Measurements from ENCODE around the gene MROH2A.
"Not testable (repeated sequence)": the region's sequence is repeated elsewhere in the genome, so short reads cannot be mapped to it uniquely, and the experiment has no call there.

Gene MROH2A

GRCh38 chr2:233853353-233853752, 75.2 kb downstream of the MROH2A start:
- no peak for DNase-seq (ENCODE audit: low read depth in 2 of 2, low spot score in 1 of 2)

GRCh38 chr2:233853883-233854240, 75.7 kb downstream of the MROH2A start:
- DNase-seq (ENCODE audit: low read depth in 2 of 2, low spot score in 1 of 2): no peak

- DNase-seq (ENCODE audit: low read depth in 2 of 2, low spot score in 1 of 2): peak; percentile 71 to 73
Observed at GRCh38 chr2:233854241-233854981, 76.3 kb downstream of the MROH2A start, which contains the start of gene HJURP. Gene HJURP, minus strand, starts transcription at chr2:233854535. Its CDS starts 35 bp downstream, at chr2:233854500.

GRCh38 chr2:233855345-233855744, 77.2 kb downstream of the MROH2A start:
- DNase-seq (ENCODE audit: low read depth in 2 of 2, low spot score in 1 of 2): no peak

GRCh38 chr2:233856184-233856583, 78.1 kb downstream of the MROH2A start:
- DNase-seq (ENCODE audit: low read depth in 2 of 2, low spot score in 1 of 2): no peak

GRCh38 chr2:233857511-233858141, 79.5 kb downstream of the MROH2A start:
- peak in 1 of 2 donors; percentile 22 for DNase-seq (ENCODE audit: low read depth in 2 of 2, low spot score in 1 of 2)

GRCh38 chr2:233858331-233858730, 80.2 kb downstream of the MROH2A start:
- DNase-seq (ENCODE audit: low read depth in 2 of 2, low spot score in 1 of 2): no peak

GRCh38 chr2:233862261-233862768, 84.2 kb downstream of the MROH2A start:
- DNase-seq (ENCODE audit: low read depth in 2 of 2, low spot score in 1 of 2): no peak

- DNase-seq (ENCODE audit: low read depth in 2 of 2, low spot score in 1 of 2): no peak
Observed at GRCh38 chr2:233865838-233866237, 87.7 kb downstream of the MROH2A start.

- no peak for DNase-seq (ENCODE audit: low read depth in 2 of 2, low spot score in 1 of 2)
Observed at GRCh38 chr2:233866479-233866878, 88.3 kb downstream of the MROH2A start.

GRCh38 chr2:233867993-233868532, 89.9 kb downstream of the MROH2A start, which contains the start of gene MSL3B:
Gene MSL3B, minus strand, starts transcription at chr2:233868386.
- peak; percentile 23 to 24 for DNase-seq (ENCODE audit: low read depth in 2 of 2, low spot score in 1 of 2)

GRCh38 chr2:233871432-233871831, 93.3 kb downstream of the MROH2A start:
- no peak for DNase-seq (ENCODE audit: low read depth in 2 of 2, low spot score in 1 of 2)

- DNase-seq (ENCODE audit: low read depth in 2 of 2, low spot score in 1 of 2): not testable (repeated sequence)
Observed at GRCh38 chr2:233872125-233872524, 94.0 kb downstream of the MROH2A start.

- no peak for DNase-seq (ENCODE audit: low read depth in 2 of 2, low spot score in 1 of 2)
Observed at GRCh38 chr2:233882353-233882752, 104.2 kb downstream of the MROH2A start.
